Stimulated activated CD4-positive, alpha-beta T cell treated with anti-CD3 and anti-CD28 coated beads, Interleukin-15, amount 100 ng/mL, for 24 hours (primary cell): ENCODE results near the gene CCL14.
"Not testable (repeated sequence)": the region's sequence is repeated elsewhere in the genome, so short reads cannot be mapped to it uniquely, and the experiment has no call there.

ENCODE experiments used
- DNase-seq: peaks from one replicate; pipeline ENCODE4 v3.0.0-alpha.2; 2020

Gene CCL14

DNA sequence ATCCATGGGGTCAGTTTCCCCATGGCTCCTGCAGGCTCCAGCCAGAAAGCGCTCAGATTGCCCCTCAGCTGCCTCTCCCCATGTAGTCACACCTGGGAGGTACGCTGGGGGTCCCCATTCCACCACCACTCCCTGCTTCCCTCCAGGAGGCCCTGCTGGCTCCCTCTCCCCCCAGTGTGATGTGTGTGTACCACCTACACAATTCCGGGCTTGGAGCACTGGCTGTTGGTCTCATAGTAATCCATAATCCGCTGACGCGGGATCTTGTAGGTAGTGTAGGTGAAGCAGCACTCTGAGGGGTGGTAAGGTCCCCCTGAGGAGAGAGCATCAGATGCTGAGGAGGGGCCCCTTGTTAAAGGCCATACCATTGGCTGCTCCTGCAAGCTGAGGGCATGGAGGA lies 2.4 kb downstream of the CCL14 start:
- no peak for DNase-seq

DNA sequence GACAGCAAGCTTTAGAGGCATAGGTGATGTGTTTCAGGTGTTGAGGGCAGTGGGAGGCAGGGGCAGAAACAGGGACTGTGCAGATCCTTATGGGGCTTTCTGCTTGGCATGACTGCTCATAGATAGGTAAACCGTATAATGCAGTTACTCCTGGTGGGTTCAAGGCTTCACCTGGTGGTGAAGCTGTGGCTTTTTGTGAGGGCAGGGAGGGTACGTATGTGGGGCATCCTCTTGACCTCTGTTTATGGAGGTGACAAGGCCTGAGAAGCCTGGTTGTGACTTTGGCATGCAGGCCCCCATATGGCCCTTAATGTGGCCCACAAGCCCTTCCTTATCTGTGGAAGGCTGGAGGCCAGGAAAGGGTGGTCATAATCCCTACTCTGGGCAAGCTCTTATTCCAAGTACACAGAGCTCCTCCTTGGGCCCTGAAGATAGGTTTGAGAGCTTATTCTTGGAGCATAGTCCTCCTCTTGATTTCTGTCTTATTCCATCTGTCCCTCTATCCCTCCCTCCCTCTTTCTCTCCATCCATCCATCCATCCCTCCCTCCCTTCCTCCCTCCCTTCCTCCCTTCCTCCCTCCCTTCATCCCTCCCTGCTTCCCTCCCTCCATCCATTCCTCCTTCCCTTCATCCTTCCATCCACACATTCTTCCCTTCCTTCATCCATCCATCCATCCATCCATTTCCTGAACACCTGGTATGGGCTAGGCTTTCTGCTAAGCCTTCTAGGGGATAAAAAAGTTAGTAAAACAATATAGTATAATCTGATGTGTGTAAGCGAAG lies 3.9 kb downstream of the CCL14 start:
- DNase-seq: no peak

DNA sequence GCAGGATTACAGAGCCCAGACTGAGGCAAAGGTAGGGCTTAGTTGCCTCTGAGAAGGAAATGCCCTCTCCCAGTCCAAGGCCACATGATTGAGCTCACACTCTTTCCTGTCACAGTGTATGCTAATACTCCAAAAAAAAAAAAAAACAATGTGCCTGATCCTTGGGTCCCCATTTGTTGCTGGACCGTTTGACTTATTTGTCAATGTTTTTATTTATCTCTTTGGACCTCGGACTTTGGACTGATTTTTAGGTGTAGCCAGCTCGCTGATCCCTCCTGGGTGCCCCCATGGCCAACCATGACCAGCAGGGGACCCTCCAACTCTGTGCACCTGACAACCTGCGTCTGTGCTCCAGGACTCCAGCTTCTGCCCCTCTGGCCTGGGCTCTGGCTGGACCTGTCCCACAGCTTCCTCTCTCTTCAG lies 4.6 kb downstream of the CCL14 start:
- DNase-seq: peak; percentile 11

DNA sequence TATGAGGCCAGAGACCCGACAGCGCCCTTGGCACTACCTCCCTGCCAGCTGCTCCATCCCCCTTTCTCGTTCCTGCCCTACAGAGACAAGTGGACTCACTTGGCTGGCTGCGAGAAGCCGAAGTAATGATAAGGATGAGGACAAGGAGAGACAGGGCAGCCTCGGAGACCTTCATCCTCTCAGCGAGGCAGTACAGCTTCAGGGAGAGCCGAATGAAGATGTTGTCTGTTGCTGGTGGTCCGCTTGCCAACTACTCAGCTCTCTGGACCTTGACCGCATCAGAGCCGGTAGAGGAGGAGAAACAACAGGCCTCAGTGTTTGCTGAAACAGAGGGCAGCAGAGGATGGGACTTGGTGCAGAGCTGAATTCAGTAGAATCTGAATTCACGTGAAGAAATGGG lies 5.3 kb downstream of the CCL14 start, which contains the start of gene CCL16:
CCL16 (minus strand) TSS at position 252 of the 400 bp plus-strand sequence; CDS start at position 175, 77 bp downstream.
- DNase-seq: no peak

DNA sequence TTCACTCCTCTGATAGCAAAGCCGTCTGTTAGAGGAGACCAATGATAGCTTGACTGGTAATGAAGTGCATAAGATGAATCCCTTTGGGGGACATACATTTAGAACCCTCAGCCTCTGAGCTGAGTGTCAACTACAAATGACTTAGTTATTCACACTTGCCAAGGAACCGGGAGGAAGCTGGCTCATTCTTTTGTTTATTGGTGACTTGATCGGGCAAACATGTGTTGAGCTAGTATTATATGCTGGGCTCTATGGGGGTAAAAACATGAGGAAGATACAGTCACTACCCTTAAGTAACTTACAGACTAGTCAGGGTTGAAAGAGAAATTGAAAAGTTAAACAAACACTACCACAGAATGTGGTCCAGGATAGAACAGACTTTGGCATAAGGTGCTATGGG lies 8.2 kb downstream of the CCL14 start:
- DNase-seq: no peak

DNA sequence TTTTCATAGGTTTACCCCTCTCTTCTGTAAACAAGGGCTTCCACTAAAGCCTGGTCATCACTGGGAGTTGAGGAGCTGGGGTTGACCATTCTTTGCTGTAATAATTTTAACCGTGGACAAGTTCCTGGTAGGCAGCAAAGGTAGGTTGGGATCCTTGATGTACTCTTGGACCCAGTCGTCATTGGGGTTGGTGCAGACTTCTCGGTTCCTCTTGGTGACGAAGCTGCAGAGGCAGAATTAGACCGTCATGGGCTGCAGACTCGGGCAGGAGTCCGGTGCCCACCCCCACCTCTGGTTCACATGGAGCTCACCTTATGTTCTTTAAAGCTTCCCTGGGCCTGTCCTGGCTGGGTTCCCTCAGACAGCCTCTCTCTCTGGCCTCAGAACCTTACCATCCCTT lies 9.0 kb downstream of the CCL14 start:
- DNase-seq: no peak

DNA sequence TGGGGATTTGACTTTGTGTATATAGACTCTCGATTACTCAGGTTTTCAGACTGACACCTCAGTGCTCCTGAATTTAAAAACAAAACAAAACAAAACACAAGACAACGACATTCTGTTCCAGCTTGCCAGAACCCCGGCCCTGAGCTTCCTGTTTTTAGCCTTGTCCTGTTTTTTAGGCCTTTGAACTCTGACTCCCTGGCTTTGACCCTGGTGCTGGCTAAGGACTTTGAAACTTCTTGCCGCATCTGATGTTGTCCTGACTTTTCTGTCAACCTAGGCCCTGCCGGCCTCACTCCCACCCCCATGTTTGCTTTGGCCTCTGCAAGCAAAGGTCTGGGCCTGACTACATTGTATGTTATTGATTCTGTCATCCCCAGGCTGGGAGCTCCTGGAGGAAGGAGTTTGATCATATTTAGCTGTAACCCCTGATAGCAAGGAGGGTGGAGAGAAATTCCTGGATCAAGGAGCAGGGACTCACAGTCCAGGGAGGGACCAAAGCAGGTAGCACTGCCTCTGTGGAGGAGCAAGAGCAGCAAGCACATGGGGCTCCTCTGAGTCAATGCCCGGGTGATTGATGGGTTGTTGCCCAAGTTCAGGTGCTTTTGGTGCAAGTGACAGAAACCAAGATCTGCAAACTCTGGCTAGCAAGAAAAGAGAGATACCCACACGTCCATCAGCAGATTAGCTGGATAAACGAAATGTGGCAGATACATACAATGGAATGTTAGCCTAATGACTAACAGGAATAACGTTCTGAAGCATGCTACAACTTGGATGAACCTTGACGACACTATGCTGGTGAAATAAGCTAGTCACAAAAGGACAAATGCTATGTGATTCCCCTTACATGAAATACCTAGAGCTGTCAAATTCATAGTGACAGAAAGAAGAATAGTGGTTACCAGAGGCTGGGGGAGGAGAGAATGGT lies 12.9 kb downstream of the CCL14 start:
- DNase-seq: no peak

DNA sequence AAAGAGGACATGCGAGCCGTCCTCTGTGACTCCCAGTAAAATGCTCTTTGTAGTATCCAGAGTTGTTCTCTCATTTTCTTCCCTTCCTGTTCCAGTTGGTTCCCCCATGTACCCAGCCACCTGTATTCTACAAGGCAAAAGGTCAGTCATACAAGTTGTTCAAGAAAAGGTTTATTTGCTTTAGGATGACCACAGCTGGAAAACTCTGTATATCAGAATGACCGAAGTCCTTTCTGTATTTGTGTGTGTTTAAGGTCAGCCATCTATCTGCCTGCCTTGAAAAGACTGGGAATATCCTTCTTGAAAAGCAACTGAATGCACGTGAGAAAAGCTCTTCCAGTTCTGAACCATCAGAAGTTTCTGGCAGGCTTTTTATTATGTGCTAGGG lies 13.6 kb downstream of the CCL14 start:
- DNase-seq: no peak

DNA sequence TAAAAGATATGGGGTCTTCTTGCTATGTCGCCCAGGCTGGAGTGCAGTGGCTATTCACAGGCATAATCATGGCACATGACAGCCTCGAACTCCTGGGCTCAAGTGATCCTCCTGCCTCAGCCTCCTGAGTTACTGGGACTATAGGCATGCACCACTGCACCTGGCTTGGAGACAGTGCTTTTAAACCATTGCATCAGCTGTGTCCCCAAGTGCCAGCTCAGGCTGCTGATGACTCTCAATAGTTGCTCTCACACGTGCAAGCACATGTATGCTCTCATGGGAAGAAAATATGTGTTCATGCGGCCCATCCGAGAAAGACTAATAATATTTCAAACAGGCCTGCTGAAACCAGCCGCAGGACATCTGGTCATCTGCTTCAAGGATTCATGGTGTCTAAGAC lies 14.0 kb downstream of the CCL14 start:
- no peak for DNase-seq

DNA sequence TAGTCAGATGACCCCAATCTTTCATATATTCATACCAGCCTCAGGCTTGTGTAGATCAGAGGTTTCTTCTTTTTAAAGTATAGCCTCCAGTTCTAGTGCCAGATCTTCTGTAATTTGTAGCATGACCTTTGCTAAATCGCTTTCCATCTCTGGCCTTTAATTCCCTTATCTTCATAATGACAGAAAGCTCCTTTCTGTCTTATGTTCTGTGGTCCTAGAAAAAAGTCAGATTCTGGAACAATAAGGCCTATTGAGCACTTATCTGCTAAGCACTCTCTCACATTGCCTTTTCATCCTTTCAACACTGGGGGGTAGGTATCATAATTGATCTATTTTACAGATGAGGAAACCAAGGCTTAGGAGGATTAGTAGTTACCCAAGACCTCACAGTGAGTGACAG lies 14.5 kb downstream of the CCL14 start:
- no peak for DNase-seq

DNA sequence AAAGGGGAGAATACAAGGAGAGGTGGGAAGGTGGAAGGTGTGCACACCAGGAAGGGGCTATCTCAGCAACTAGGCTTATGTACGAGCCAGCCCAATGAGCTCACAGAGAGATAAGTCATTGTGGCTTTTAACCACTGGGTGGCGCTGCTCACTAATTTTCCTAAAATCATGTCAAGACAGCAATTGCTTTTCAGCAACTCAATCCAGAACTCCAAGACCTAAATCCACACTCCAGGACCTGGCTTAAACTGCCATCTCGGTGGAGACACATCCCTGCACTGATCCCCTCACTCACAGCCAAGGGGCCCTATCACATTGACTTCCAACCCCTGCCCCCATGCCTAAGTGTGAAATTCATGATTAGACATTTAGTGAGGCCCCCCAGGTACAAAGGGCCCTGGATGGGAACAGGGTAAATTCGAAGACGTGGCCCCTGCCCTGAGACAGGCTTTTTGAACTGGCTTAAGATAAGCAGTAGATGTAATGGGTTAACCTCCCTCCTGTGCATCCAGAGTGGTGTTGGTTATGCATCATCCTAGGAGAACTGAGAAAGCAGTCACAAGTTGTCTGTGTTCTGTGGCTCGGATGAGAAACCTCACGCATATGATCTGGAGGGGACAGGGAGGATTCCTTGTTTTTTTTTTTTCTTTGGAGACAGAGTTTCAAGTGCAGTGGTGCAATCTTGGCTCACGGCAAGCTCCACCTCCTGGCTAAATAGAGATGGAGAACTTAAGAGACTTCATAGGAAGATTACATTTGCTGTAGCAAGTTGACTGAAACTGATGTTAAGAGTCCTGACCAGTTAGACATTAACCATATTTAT lies 16.8 kb downstream of the CCL14 start:
- DNase-seq: peak; percentile 80

DNA sequence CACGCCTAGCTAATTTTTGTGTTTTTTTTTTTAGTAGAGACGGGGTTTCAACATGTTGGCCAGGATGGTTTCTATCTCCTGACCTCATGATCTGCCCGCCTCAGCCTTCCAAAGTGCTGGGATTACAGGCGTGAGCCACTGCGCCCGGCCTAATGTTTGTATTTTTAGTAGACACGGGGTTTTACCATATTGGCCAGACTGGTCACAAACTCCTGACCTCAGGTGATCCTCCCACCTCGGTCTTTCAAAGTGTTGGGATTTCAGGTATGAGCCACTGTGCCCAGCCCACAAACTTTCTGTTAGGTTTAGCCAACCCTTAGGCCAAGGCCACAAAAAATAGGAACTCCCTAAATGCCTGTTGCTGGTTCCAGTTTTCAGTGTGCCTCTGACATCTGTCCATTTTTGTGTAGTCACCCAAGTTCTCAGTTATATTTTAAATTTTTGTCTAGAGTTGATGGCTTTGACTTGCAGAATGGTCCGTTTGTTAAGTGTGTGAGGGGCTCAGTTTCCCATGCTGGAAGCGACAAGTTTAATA lies 17.9 kb downstream of the CCL14 start:
- DNase-seq: no peak

DNA sequence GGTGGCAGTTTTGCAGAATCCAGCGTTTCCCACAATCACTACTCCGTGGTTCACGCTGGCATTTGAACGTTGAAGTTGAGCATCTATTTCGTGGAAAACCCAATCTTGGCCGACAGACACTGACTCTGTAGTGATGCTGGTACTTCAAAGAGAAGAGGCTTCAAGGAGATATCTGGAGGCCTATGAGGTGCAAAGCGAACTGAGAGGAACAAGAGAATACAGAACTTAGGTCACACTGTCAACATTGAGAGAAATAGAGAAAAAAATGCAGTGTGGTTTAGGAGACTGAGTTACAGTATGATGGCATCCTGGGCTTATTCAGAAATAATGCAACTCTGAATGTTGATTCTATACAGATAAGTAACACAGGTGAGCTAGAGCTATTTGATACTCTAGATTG lies 21.3 kb downstream of the CCL14 start:
- no peak for DNase-seq

DNA sequence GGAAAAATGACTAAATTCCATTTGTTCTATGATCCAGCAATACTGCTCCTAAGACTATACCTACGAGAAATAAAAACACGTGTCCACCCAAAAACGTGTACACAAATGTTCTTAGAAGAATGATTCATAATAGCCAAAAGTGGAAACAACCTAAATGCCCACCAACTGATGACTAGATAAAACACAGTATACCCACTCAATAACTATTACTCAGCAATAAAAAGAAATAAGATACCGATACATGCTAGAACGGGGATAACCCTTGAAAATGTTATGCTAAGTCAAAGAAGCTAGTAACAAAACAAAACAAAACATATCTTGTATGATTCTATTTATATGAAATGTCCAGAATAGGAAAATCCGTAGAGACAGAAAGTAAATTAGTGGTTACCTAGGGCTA lies 22.9 kb downstream of the CCL14 start:
- DNase-seq: no peak

DNA sequence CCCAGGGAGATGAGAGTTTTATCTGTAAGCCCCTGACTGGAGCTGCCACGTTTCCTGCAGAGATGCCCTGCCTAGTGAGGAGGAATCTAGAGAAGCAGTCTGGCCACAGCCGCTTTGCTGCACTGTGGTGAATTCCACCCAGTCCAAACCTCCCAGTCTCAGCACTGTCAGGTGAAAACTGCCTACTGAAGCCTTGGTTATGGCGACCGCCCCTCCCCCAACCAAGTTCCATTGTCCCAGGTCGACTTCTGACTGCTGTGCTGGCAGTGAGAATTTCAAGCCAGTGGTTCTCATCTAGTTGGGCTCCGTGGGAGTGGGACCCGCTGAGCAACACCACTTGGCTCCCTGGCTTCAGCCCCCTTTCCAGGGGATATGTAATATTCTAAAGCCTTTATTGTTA lies 32.8 kb downstream of the CCL14 start:
- no peak for DNase-seq

DNA sequence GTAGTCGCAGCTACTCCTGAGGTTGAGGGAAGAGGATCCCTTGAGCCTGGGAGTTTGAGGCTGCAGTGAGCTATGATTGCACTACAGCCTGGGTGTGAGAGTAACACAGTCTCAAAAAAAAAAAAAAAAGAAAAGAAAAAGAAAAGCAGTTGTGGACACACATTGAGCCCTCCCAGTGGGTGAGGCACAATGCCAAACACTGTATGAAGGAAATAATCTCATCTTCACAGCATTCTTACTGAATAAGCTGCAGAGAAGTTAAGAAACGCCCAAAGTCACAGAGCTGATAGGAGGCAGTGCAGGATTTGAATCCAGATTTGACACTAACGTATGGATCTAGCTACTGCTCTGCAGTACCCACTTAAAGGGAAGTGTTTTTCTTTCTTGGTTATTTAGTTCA lies 37.1 kb downstream of the CCL14 start:
- no peak for DNase-seq

DNA sequence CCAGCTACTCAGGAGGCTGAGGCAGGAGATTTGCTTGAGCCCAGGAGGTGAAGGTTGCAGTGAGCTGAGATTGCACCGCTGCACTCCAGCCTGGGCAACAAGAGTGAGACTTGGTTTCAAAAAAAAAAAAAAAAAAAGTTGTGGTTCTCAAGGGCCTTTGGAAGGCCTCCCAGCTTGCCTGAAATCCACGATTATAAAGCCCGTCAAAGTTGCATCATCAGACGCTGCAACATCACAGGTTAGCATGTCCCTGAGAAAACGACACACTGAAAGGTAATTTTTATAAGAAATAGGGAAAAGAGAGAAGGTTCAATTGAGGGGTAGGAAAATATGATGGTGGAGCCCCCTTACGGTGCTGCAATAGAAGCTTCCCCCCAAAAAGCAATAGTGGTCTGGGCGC lies 38.4 kb downstream of the CCL14 start:
- no peak for DNase-seq

DNA sequence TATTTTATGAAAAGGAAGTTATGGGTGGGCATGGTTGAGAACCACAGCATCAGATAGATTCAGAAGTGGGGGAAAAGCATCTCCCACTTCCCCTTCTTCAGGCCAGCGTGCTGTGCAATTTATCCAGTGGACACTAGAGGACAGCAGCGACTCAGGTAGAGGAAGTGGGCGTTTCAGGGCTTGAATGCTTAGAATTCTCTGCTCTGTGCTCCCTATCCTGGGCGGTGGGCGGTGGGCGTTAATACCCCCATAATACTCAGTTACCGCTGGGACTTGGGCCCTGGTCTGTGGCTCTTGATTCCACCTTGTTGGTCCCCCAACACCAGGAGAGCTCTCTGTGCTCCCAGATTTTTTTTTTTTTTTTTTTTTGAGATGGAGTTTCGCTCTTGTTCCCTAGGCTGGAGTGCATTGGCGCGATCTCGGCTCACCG lies 39.4 kb downstream of the CCL14 start:
- peak; percentile 61 for DNase-seq

DNA sequence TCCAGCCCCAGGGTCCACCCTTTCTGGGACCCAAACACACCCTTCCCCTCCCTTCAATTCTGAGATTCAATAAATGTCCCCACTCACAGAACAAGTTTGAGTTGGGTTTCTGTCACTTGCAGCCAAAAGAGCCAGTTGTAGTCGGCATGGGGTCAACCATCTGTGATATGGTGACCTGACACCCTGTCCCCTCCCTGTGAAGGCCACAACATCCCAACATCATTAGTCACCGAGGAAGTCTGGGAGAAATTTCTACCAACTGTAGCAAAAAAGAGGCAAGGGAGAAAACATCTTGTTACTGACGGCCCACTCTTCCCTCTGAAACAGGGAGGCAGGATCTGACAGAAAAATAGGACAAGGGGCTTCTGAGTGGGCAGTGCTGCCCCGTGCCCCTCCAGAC lies 42.4 kb downstream of the CCL14 start:
- no peak for DNase-seq

DNA sequence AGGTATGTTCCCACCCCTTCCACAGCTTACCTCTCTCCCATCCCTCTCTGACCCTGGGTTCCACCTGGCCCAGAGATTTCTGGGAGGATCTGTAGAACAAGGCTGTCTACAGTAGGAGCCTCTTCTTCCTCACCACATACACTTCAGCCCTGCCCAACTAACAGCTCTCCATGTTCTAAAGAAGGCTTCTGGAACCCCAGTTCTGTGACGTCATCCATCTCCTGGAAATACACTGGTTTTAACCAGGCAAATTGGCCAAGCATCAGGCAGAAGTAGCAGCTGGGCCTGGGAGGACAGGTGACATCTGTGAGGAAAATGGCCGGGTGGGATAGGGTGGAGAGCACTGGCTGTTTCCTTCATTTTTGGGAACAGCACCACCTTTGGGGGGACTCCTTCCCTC lies 43.0 kb downstream of the CCL14 start, which contains the start of gene LYZL6:
LYZL6 (minus strand) TSS at position 177 of the 400 bp plus-strand sequence. CDS start 4,357 bp downstream, outside the sequence.
- DNase-seq: no peak

DNA sequence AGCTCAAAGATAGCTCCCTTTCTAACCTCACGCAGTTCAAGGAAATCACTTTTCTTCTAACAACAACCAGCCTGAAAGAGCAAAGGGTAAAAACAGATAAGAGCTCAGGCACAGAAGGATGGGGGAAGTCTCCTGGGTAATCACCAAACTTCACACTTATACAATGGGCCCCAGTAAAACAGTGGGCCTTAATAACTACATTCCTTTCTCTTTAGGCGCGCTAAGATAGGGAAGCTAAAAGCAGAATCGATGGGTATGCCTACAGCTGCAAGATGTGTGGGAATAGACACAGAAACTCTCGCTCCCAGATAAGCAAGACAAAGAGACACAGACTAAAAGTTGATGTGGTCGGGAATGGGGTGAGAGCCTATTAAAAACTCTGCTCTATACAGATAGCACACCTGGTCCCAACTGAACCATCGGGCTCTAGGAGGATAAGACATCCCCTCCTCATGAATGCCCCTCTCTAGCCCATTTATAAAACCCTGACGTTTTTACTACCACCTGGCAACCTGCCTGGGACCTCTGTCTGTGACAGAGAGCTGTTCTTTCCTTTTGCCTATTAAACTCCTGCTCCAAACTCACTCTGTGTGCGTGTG lies 43.8 kb downstream of the CCL14 start:
- no peak for DNase-seq

DNA sequence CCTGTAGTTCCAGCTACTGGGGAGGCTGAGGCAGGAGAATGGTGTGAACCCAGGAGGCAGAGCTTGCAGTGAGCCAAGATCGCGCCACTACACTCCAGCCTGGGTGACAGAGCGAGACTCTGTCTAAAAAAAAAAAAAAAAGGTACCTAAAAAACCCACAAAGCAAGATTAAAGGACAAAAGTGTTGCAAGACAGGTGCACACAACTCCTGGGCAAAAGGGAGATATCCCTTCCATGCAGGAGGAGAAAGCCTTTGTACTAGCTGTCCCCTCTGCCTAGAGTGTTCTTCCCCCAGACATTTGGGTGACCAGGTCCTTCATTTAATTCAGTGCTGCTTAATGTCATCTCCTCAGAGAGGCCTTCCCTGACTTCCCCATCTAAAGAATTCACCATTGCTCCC lies 48.0 kb downstream of the CCL14 start:
- DNase-seq: not testable (repeated sequence)
